Coronary artery (tissue), 2 donors: ENCODE results near the gene NDUFAF8.

Source experiments
- DNase-seq: peaks from one replicate; pipeline ENCODE4 v3.0.0-alpha.2; 2017; ENCODE audit warnings: low spot score
- H3K27ac ChIP-seq, 2 donors: fragments of 200-600 bp; sonication (generic); one replicate each; pipeline ENCODE4 v1.5.1; 2016 to 2019
- H3K4me3 ChIP-seq: fragments of 200-600 bp; sonication (generic); 2 replicates; pipeline ENCODE4 v1.5.1; 2016; ENCODE audit warnings: mild to moderate bottlenecking, moderate library complexity
- TF ChIP-seq, protein P1 (sequence below): fragments of 200-600 bp; sonication (generic); IDR thresholded peaks from one replicate; pipeline ENCODE4 v1.5.1; 2019; ENCODE audit warnings: antibody characterized with exemption

Gene NDUFAF8

DNA sequence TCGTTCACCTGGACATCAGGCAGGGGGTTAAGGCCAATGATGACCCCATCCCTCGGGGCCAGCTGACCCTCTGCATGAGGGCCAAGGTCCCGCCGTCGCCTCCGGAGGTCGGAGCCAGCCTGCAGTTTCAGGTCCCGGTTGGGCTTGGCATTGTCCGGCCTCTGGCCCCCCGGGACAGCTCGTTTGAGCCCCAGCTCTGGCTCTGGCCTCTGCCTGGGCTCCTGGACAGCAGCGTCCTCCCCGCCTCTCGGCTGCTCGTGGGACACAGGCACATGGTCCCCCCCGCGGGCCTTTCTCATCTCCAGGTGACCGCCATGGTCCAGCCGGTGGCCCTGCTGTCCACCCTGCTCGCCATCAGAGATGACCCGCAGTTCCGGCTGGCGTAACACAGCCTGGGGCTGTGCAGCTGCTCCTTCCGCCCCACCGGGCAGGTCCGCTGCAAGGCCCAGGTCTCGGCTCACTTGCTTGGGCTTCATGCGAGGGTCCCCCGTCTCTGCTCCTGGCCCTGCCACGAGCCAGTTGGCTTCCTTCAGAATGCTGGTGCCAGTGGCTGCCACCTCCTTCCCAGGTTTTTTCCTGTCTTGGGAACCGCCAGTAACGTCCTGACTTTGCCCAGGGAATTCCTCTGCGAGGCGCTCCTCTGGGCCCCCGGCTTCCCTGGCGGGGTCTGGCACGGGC is 6.7 kb downstream of the NDUFAF8 start:
- TF ChIP-seq, protein P1, sequence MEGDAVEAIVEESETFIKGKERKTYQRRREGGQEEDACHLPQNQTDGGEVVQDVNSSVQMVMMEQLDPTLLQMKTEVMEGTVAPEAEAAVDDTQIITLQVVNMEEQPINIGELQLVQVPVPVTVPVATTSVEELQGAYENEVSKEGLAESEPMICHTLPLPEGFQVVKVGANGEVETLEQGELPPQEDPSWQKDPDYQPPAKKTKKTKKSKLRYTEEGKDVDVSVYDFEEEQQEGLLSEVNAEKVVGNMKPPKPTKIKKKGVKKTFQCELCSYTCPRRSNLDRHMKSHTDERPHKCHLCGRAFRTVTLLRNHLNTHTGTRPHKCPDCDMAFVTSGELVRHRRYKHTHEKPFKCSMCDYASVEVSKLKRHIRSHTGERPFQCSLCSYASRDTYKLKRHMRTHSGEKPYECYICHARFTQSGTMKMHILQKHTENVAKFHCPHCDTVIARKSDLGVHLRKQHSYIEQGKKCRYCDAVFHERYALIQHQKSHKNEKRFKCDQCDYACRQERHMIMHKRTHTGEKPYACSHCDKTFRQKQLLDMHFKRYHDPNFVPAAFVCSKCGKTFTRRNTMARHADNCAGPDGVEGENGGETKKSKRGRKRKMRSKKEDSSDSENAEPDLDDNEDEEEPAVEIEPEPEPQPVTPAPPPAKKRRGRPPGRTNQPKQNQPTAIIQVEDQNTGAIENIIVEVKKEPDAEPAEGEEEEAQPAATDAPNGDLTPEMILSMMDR, result no peak
- no peak overlapping the region for H3K27ac ChIP-seq
- DNase-seq, result no peak
- H3K4me3 ChIP-seq, result no peak overlapping the region

DNA sequence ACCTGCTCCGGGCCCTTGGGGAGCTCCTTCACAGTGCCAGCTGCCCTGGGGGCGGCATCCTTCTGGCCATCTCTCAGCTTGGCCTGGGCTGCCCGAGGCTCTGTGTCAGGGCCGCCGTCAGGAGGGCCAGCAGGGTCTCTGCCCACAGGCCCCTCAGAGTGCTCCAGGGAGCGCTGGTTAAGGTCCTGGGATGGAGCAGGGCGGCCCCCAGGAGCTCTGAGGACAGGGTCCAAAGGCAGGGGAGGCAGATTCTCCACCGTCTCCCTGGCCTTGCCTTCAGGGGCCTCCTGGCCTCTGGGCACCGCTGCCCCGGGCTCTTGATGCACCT is 7.2 kb downstream of the NDUFAF8 start:
- H3K4me3 ChIP-seq, result no peak overlapping the region
- TF ChIP-seq, protein P1, result no peak
- no peak overlapping the region for H3K27ac ChIP-seq
- no peak for DNase-seq

DNA sequence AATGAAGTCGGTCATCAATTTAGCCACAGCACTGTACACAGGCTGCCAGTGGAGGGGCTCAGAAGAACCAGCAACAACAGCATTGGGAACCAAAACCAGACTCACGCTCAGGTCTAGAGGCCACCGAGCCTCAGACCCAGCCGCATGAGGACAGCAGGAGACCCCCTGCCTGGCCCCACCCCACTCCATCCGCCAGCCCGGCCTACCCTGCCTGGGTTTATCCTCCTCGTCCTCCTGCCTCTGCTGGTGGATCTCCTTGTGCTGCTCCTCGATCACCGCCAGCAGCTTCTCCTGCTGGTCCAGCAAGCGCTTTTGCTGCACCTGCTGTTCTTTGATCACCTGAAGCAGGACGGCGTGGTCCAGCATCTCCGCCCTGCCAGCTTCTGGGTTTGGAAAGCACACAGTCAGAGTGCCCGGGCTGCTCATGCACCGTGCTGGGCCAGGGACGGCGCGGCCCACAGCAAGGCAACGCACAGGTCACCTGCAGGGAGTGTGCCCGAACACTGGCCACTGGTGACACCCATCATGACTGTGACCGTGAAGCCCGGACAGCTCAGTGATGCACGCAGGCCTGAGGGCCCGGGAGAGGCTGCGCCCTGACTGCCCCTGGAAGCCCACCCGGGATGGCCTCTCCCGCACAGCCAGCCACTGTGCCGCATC is 7.7 kb downstream of the NDUFAF8 start:
- Histone ChIP-seq H3K4me3 (no peak overlapping the region), H3K27ac (no peak overlapping the region)
- TF ChIP-seq, protein P1, result no peak
- DNase-seq, result no peak

DNA sequence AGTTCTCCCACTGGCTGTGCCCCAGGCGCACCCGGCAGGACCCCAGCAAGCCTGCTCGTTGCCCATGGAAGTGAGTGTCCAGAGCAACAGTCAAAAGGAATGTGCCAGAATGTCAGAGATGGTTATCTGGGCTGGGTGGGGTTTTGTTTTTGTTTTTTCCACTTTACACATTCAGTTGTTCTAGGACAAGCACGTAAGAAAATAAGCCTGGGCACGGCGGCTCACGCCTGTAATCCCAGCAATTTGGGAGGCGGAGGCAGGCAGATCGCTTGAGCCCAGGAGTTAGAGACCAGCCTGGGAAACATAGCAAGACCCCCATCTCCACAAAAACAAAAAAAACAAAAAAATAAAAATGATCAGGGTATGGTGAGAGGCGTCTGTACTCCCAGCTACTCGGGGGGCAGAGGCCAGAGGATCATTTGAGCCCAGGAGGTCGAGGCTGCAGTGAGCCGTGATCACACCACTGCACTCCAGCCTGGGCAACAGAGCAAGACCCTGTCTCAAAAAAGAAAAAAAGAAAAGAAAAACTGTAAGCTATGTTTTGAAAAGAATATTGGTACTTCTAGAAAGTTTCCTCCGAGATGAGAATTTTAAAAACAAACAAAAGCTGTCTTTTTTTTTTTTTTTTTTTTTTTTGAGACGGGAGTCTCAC is 8.3 kb downstream of the NDUFAF8 start:
- no peak for DNase-seq
- TF ChIP-seq, protein P1, result no peak

DNA sequence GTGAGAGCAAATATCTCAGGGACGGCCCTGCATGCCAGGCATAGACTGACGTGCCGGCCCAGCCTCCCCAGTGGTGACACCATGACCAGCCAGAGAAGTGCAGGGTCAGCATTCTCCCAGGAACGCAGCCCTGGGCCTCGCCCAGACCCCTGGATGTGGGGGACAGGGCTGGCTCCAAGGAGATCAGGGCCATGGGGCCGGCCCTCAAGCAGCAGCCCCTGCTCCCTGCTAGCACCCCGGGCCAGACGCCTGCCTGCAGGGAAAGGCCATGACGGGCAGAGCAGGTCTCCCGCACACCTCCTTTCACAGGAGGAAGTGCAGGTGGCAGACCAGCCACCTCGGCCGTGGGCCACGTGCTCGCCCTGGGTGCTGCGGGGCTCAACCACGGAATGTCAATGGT is 9.5 kb downstream of the NDUFAF8 start:
- Histone ChIP-seq H3K27ac (no peak overlapping the region), H3K4me3 (no peak overlapping the region)
- TF ChIP-seq, protein P1, result no peak
- no peak for DNase-seq

More for the DNA sequence above, 8.3 kb downstream of the NDUFAF8 start:
- no peak overlapping the region for H3K27ac ChIP-seq
- H3K4me3 ChIP-seq, result no peak overlapping the region

DNA sequence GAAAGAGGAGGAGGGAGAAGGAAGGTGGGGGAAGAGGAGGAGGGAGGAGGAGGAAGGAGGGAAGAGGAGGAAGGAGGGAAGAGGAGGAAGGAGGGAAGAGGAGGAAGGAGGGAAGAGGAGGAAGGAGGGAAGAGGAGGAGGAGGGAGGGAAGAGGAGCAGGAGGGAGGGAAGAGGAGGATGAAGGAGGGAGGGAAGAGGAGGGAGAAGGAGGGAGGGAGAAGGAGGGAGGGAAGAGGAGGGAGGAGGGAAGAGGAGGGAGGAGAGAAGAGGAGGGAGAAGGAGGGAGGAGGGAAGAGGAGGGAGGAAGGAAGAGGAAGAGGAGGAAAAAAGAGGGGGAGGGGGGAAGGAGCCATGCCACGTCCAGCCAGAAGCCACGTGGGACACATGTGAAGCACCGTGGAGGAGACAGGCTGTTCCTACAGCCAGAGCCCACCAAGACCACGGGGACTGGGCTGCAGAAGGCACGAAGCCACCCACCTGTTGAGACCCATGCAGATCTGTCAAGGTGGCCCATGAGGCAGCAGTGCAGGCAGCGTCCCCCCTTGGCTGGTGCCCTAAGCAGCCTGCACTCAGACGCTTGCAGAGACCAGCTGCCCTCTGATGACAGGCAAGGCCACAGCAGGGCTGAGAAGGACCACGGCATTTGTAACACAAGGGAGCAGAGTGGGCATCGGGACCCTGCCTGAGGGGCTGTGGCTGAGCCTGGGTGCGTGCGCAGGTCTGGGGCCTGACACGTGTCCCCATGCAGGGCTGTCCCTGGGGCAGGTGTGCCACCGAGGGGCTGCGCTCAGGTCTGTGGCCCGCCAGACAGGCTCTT is 10.3 kb downstream of the NDUFAF8 start:
- Histone ChIP-seq H3K4me3 (no peak overlapping the region), H3K27ac (no peak overlapping the region)
- TF ChIP-seq, protein P1, result no peak
- no peak for DNase-seq
